HG03442 (cell line): Measurements from ENCODE around the gene CORO2B.

Experiments
- ATAC-seq: cut with Tn5 transposase; IDR thresholded peaks from one replicate; pipeline ENCODE4 v1.9.1; 2021; ENCODE audit warnings: mild to moderate bottlenecking, moderate library complexity; ENCODE audit not compliant: unreplicated experiment

CORO2B gene

DNA sequence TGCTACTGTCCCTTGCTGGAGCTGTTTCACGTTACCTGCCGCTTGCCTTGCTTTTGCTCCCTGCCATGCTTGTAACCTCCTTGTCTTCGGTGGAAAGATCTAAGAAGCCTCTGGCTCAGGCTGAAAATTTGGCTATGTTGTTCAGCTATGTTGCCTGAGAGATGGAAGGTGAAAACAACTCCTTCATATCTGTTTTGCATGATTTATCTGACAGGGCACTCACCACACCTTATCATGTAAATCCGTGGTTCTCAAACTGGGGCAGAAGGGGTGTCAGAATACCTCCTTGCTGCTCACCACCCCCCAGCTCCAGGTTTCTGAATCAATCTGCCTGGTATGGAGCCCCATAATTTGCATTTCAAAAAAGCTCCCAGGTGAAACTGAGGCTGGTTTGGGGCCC, 6.5 kb upstream of the CORO2B start:
- ATAC-seq: no peak

DNA sequence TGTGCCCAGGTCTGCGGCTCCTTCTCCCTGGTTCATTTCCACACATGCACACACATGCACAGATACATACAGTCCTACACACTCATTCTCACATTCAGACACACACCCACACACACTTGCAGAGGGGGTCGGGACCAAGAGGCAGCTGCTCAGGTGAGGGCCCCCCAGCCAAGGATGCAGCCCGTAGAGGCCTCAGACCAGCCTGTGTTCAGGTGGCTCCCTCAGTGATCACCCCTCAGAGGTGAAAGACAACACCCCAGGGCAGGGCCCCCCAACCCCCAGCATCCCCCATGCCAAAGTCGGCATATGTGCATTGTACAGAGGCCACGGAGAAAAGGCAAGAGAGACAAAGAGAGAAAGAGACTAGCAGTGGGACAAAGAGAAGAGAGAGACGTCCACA, 5.9 kb upstream of the CORO2B start:
- no peak for ATAC-seq

DNA sequence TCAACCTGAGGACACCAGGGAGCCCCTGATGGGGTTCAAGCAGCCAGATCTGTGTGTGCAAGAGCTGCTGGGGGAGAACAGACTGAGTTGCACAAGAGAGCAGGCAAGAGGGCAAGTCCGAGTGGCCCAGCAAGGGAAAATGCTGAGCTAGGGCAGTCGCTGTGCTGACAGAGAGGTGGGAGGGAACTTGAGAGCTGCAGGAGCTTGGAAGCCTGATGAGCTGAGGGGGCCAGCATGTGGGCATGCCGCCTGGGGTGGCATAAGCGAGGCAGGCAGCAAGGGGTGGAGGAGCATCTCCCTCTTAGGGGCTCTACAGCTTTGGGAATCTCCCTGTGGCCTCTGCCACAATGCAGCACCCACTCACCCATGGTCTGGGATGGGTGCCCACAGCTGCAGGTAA, 4.7 kb upstream of the CORO2B start:
- no peak for ATAC-seq

DNA sequence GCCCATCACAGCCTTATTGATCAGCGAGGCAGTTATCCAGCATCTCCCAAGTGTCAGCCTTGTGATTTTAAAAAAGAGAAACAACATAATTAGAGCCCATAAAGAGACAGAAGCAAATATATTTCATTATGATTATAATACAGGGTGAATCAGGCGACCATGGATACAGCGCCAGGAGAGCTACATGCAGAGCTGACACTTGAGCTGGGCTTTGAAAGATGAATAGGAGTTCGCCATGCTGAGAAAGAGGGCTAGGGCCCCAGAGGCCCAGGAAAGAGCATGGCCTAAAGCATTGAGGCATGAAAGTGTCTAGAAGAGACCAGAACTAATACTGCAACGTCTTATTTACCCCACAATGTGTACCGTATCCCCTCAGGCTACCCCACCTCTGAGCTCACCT, 4.2 kb upstream of the CORO2B start:
- no peak for ATAC-seq

DNA sequence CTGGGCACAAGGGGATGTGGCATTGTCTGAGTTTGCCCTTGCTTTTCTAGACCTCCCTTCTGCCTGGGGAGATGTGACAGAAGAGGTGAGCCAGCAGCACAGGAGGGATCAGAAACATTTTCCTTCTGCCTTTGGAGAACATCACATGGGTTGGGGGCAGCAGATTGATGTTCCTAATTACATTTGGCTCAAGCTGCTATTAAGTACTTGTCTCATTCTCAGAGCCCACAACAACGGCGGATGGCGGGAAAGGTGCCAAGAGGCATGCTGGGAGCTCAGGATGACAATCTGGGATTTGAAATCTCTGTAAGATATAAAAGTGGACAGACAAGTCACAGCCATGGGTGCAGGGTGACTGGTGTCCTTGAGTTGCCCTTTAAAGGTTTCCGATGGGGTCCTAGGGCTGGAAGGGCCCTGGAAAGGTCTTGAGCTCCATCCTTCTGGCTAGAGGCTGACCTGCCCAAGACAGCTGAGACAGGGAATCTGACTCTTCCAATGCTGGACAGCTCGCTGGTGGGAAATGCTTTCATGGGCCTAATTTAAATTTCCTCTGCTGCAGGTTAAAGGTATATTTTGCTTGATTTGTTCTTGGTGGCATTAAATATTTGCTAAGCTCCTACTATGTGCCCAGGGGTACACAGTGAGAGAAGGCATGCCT, 2.4 kb upstream of the CORO2B start:
- ATAC-seq: no peak

- ATAC-seq: no peak
These were observed 416 bp upstream of the CORO2B start for GRCh38 chr15:68578175-68578979.

- no peak for ATAC-seq
These were observed 1.5 kb downstream of the CORO2B start for GRCh38 chr15:68580026-68580882.

DNA sequence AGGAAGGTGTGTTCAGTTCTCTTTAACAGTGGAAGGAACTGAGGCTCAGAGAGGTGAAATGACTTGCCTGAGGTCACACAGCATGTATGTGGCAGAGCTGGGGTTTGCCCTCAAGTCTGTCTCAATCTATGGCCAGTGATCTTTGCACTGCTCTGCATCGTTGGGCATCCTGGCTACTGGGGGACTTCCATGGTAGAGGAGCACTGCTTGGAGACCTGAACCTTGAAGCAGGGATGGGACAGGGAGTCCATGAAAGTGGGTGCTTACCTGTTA, 2.0 kb downstream of the CORO2B start:
- no peak for ATAC-seq

- ATAC-seq: no peak
These were observed 2.9 kb downstream of the CORO2B start for GRCh38 chr15:68581725-68582124.

DNA sequence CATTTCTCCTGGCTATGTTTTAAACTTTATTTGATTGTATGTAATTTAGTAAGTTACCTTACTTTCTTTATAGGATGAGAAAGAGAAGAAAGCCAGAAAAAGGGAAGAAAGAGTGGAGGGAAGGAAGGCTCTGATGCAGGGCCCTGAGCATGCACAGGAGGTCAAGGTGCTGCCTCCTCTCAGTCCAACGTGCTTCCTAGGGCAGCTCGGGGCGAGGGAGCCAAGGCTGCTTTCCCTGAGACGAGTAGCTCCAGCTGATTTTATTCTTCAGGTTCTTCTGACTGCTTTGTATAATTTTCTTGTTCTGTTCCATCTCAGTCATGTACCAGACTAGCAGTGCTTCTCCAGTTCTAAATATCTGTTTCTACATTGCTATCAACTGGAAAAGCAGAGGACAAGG, 3.4 kb downstream of the CORO2B start:
- ATAC-seq: no peak

DNA sequence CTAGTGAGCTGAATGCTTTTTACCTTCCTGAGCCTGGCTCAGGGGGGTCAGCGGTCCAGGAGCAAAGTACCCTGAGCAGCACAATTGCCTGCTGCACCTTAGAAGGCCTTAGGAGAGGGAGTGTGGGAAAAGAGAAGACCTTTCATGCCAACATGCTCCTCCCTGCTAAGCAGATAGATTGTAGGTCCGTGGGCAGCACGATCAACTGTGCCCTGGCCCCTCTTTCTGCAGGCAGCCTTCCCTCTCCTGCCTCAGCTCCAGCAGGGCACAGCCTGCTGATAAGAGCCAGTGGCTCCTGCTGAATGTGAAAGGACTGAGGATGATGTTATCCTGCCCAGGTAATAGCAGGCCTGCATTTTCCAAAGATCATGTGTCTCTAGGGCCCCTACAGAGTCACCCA, 4.1 kb downstream of the CORO2B start:
- no peak for ATAC-seq

DNA sequence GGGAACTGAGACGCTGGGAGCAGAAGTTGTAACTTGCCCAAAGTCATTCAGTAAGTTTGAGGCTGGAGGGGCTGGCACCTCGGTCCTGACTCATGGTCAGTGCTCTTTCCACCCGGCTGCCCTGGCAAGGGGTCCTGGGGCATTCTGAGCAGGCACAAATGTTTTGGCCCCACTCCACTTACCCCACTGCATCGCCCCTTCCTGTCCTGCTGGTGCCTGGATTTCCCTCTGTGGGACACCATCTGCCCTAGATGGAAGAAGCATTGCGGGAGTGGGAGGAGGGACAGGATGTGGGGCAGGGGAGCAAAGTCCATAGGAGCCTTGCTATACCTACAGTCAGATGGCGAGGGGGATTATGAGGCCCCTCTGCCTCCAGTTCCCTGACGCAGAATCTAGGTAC, 4.5 kb downstream of the CORO2B start:
- ATAC-seq: no peak

GRCh38 chr15:68583936-68584755, 5.4 kb downstream of the CORO2B start:
- ATAC-seq: no peak

GRCh38 chr15:68584756-68585573, 6.2 kb downstream of the CORO2B start:
- ATAC-seq: no peak

- no peak for ATAC-seq
These were observed 6.9 kb downstream of the CORO2B start for GRCh38 chr15:68585574-68586273.

GRCh38 chr15:68586274-68586961, 7.6 kb downstream of the CORO2B start:
- no peak for ATAC-seq

DNA sequence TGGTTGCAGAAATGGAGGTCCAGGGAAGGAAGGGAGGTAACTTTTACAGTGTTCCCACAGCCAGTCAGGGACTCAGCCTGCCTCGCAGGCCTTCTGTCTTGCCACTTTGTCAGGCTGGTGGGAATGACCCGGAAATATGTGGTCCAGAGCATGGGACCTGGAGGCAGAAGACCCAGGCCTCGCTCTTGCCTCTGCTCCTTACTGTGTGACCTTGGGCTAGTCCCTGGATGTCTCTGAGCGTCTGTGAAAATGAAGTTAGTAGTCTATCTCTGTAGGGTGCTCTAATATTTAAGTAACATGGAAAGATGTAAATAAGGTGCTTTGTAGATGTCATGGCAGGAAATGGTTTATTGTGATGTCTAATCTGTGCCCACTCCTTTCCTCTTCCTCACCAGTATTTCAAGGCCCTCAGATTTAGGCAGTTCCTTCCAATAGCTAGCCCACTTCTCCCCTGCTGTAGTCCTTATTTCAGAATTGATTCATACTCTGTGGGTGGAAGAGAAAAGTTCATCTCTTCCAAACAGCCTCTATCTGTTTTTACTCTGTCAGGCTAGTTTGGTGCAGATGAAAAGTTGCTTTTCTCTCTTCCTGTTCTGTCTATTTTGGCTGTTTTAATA, 9.1 kb downstream of the CORO2B start:
- no peak for ATAC-seq

DNA sequence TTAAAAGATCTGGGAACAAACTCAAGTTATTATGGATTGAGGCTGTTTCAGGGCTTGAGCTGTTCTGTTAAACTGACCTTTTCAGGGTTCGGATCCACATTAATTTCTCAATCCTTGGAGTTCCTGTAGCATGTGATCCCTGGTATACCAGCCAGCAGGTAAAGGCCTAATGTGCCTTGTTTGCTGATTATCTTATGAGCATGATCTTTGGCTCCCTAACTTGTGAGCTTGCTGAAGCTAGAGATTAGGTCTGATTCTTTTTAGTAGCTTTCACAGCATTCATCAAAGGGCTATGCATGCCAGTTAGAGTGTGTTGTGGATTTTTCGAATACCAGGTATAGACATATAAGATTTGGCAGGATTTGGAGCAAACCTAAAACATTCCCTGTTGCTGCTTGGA, 10.3 kb downstream of the CORO2B start:
- no peak for ATAC-seq
